PC-9 (cell line): ENCODE data around the gene TMEM240.

Experiments used
- EZH2 ChIP-seq: fragments of 200-600 bp; sonication (generic); IDR thresholded peaks from 2 replicates; pipeline ENCODE4 v1.8.0; 2017; ENCODE audit warnings: antibody characterized with exemption, low read depth
- TF ChIP-seq, protein P1 (sequence below): fragments of 200-600 bp; sonication (generic); conservative IDR thresholded peaks from 2 replicates; pipeline ENCODE4 v1.6.1; 2017; ENCODE audit warnings: mixed run types, antibody characterized with exemption, mild to moderate bottlenecking, moderate library complexity

DNA sequence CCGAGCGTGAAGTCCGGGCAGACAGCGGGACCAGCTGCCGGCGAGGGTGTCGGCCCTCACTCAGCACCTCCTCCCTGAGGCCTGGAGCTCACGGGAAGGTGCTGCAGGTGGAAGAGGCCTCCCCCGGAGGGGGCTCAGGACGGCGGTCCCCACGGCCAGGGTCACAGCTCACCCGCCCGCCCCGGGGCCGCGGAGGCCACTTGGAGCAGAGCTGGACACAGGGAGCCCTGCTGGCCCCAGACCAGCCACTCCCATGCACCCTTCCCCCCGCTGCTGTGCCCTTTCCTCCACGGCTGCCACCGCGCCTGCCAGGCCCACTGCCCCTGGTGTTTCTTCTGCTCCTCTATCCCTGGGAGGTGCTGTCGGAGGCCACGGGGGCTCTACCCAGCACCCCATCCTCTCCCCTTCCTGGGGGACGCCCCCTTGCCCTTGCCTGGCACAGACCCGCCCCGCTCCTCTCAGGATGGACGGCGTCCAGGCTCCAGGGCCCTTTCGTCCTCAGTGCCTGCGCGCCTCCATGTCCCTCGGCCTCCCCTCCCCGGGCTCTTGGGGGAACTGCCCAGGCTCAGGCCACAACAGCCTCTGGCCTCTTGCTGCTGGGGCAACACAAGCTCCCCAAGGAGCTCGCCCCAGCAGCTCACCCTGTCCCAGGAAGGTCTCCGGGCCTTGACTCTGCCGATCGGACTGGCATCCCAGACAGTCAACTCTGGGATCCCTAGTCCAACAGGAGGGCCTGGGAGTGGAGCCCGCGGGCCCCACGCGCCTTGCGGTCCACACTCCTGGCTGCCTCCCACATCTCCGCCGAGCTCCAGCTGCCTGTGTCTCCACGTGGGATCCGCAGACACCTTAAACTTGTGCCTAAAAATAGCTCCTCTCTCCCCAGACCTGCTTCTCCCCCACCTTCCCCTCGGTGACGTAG is 4.1 kb downstream of the TMEM240 start:
- TF ChIP-seq EZH2: no peak
- TF ChIP-seq, protein P1, sequence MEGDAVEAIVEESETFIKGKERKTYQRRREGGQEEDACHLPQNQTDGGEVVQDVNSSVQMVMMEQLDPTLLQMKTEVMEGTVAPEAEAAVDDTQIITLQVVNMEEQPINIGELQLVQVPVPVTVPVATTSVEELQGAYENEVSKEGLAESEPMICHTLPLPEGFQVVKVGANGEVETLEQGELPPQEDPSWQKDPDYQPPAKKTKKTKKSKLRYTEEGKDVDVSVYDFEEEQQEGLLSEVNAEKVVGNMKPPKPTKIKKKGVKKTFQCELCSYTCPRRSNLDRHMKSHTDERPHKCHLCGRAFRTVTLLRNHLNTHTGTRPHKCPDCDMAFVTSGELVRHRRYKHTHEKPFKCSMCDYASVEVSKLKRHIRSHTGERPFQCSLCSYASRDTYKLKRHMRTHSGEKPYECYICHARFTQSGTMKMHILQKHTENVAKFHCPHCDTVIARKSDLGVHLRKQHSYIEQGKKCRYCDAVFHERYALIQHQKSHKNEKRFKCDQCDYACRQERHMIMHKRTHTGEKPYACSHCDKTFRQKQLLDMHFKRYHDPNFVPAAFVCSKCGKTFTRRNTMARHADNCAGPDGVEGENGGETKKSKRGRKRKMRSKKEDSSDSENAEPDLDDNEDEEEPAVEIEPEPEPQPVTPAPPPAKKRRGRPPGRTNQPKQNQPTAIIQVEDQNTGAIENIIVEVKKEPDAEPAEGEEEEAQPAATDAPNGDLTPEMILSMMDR: no peak
